Psoas muscle (tissue), 8 donors: ENCODE measurements around the gene PMPCA. TPM values are rescaled to one million over a fixed set of nuclear protein-coding genes. Genes with fewer than 3 reads are reported as not detected.

Source experiments
- ATAC-seq, 4 donors: fragments of 200-7000 bp; cut with Tn5 transposase; one replicate each; pipeline ENCODE4 v1.9.1; 2020; ENCODE audit warnings: moderate library complexity in 3 of 4, mild to moderate bottlenecking in 2 of 4
- DNase-seq, 2 donors: peaks; one replicate each; pipeline ENCODE4 v3.0.0-alpha.2; 2020
- H3K27ac ChIP-seq: fragments of 200-600 bp; one replicate; pipeline ENCODE4 v1.8.0; 2022
- H3K27me3 ChIP-seq, 3 donors: fragments of 200-600 bp in 1 of 3; one replicate each; pipeline versions ENCODE4 v1.6.1 to v1.8.0; 2013 to 2022; ENCODE audit warnings: low read length in 2 of 3, mild to moderate bottlenecking in 2 of 3, moderate library complexity in 1 of 3; ENCODE audit not compliant: insufficient read depth in 3 of 3
- H3K36me3 ChIP-seq, 2 donors: fragments of 200-600 bp in 1 of 2; one replicate each; pipeline versions ENCODE4 v1.6.1 to v1.8.0; 2013 to 2022; ENCODE audit warnings: low read depth in 1 of 2, mild to moderate bottlenecking in 1 of 2, moderate library complexity in 1 of 2; ENCODE audit not compliant: insufficient read depth in 1 of 2
- H3K4me1 ChIP-seq: fragments of 200-600 bp; one replicate; pipeline ENCODE4 v1.8.0; 2022
- H3K4me3 ChIP-seq: fragments of 200-600 bp; one replicate; pipeline ENCODE4 v1.8.0; 2022; ENCODE audit warnings: mild to moderate bottlenecking
- H3K9me3 ChIP-seq: fragments of 200-600 bp; one replicate; pipeline ENCODE4 v1.8.0; 2022
- CTCF ChIP-seq: fragments of 200-600 bp; IDR thresholded peaks from one replicate; pipeline ENCODE4 v1.8.0; 2022; ENCODE audit warnings: antibody characterized with exemption
- WGBS, 3 donors: extraction: QIAGEN DNeasy Blood & Tissue Kit; methylation state at CpG; one replicate each; pipeline versions ENCODE4 v1.1.6 to v1.1.7; 2013; 5-methylcytosine and 5-hydroxymethylcytosine counted together
- intact Hi-C, 2 donors: fragments of 100-400 bp; cut with DNase I; formaldehyde crosslinking; loops; one replicate each; pipeline versions ENCODE4 v1.11.0 to v1.14.2; 2022
- polyA plus RNA-seq, 3 donors: library from polyadenylated mRNA; stranded (reverse); fragments of 200-250 nt; gene quantifications; one replicate each; pipeline ENCODE4 v1.2.3, GENCODE V29; 2013
- total RNA-seq, 4 donors: library from RNA; stranded (reverse); fragmentation: NEBNext Ultra II Directional in 2 of 4; extraction: Animal tissue kit (Norgen Biotek cat#: 25700) in 2 of 4; gene quantifications; one replicate each; pipeline versions ENCODE4 v1.2.1 to v1.2.4, GENCODE V29; 2021 to 2023
- donor health status: healthy with polysubstance abuse.
- donor health status: DM: no; HTN: no; CAD: no; lungs with moderate emphysema.
- donor health status: Bipolar disorder and iron deficiency.
- donor health status: healthy.
- donor health status: DM: yes; HTN: yes; CAD: no.
- donor health status: DM: no; HTN: no; CAD: no.
- donor health status: DM: no; HTN: no; CAD: no.
- donor health status: DM: yes; HTN: yes; CAD: no.

PMPCA gene
- total and polyA plus RNA-seq, 7 donors: 42.4 to 116 (median 63.6) TPM

GRCh38 chr9:136416914-136417313 lies 6.5 kb downstream of the PMPCA start:
- WGBS, 3 donors: 90 to 94% (median 91%) methylated on average over 19 of the region's 19 CpGs
- intact Hi-C loops: no loop called here

GRCh38 chr9:136418182-136419091 lies 8.0 kb downstream of the PMPCA start:
- Histone ChIP-seq H3K4me3 (no peak overlapping the region), H3K27ac (no peak overlapping the region), H3K4me1 (no peaks in the 10 kb centered on the region), H3K36me3 (peaks cover 6 to 100% of the 10 kb centered on the region in 2 donors), H3K9me3 (no peaks in the 10 kb centered on the region), H3K27me3 (no peaks in the 10 kb centered on the region)
- WGBS, 3 donors: 88 to 92% (median 90%) methylated on average over 48 of the region's 48 CpGs
- peak in 1 of 2 donors; percentile 47 for DNase-seq
- intact Hi-C loops: loop anchor here in 1 of 2 donors (1.0 kb wide), 1 partner anchor 30 kb away; no protein-coding TSS in a partner anchor
- peak in 3 of 4 donors; percentile 7 to 14 (median 12) for ATAC-seq
- TF ChIP-seq CTCF: no peak

More at GRCh38 chr9:136416914-136417313, 6.5 kb downstream of the PMPCA start:
- H3K27me3 ChIP-seq: no peaks in the 10 kb centered on the region
- ATAC-seq (no peak), DNase-seq (peak in 1 of 2 donors; percentile 40)
- H3K9me3 ChIP-seq: no peaks in the 10 kb centered on the region
- H3K4me3 ChIP-seq: no peak overlapping the region
- peaks cover 8% of the 10 kb centered on the region for H3K4me1 ChIP-seq
- H3K27ac ChIP-seq: no peak overlapping the region
- H3K36me3 ChIP-seq: peaks cover 6 to 100% of the 10 kb centered on the region in 2 donors
- TF ChIP-seq CTCF: no peak

- H3K4me3 ChIP-seq: no peak overlapping the region
- H3K36me3 ChIP-seq: peaks cover 6 to 100% of the 10 kb centered on the region in 2 donors
- H3K4me1 ChIP-seq: no peaks in the 10 kb centered on the region
- 91 to 94% (median 91%) methylated on average over 10 to 12 of the region's 12 CpGs for WGBS, 3 donors
- intact Hi-C loops: no loop called here
- no peak for ATAC-seq
- no peaks in the 10 kb centered on the region for H3K9me3 ChIP-seq
- no peak for TF ChIP-seq CTCF
- DNase-seq: no peak
- no peaks in the 10 kb centered on the region for H3K27me3 ChIP-seq
- no peak overlapping the region for H3K27ac ChIP-seq
Observed at GRCh38 chr9:136419092-136419420, 8.6 kb downstream of the PMPCA start.

GRCh38 chr9:136421791-136422190 lies 11.3 kb downstream of the PMPCA start:
- no peaks in the 10 kb centered on the region for H3K9me3 ChIP-seq
- H3K4me3 ChIP-seq: no peak overlapping the region
- H3K4me1 ChIP-seq: no peaks in the 10 kb centered on the region
- no peak for TF ChIP-seq CTCF
- intact Hi-C loops: no loop called here
- H3K27me3 ChIP-seq: no peaks in the 10 kb centered on the region
- 85 to 92% (median 91%) methylated on average over 21 of the region's 21 CpGs for WGBS, 3 donors
- DNase-seq: no peak
- no peak for ATAC-seq
- H3K27ac ChIP-seq: no peak overlapping the region
- H3K36me3 ChIP-seq: peaks cover 6 to 94% of the 10 kb centered on the region in 2 donors
